ENCODE data around the gene PLPPR4.

The PLPPR4 gene

DNA sequence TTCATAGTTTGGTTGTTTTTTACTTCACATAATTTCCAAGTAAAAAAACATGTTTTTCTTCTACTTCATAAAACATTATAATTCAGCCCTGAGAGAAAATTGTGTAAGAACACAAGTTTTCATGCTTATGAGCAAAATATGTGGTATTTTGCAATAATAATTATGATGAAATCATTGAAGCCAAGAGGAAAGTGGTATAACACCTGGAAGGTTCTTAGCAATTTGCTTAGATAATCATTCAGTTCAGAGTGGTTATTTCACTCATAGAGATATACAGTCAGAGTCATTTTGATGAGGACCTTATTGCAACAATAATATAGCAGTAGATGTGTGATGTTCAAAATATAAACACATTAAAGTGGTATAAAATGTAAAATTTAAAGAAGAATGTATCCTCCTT lies 94.5 kb downstream of the PLPPR4 start:
- DNase-seq = no peak
